IMR-90 (cell line): ENCODE measurements around the gene MGST2.

Experiments
- MAFK ChIP-seq: IDR thresholded peaks from 2 replicates; pipeline ENCODE4 v1.6.1; 2012; ENCODE audit warnings: low read depth, low read length, improper control_type of control experiment
- NFE2L2 ChIP-seq: fragments of 150-350 bp; IDR thresholded peaks from 2 replicates; pipeline ENCODE4 v1.6.1; 2016; ENCODE audit warnings: low read depth, mild to moderate bottlenecking, low read length
- TF ChIP-seq, protein P1 (sequence below): conservative IDR thresholded peaks from 2 replicates; pipeline ENCODE4 v1.5.1; 2012; ENCODE audit warnings: mild to moderate bottlenecking, low read depth, low read length, improper control_type of control experiment

- TF ChIP-seq, protein P1, sequence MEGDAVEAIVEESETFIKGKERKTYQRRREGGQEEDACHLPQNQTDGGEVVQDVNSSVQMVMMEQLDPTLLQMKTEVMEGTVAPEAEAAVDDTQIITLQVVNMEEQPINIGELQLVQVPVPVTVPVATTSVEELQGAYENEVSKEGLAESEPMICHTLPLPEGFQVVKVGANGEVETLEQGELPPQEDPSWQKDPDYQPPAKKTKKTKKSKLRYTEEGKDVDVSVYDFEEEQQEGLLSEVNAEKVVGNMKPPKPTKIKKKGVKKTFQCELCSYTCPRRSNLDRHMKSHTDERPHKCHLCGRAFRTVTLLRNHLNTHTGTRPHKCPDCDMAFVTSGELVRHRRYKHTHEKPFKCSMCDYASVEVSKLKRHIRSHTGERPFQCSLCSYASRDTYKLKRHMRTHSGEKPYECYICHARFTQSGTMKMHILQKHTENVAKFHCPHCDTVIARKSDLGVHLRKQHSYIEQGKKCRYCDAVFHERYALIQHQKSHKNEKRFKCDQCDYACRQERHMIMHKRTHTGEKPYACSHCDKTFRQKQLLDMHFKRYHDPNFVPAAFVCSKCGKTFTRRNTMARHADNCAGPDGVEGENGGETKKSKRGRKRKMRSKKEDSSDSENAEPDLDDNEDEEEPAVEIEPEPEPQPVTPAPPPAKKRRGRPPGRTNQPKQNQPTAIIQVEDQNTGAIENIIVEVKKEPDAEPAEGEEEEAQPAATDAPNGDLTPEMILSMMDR, result no peak
- TF ChIP-seq NFE2L2 (no peak), MAFK (no peak)
These were observed 70.0 kb downstream of the MGST2 start for GRCh38 chr4:139735381-139736273.
